Endothelial cell of umbilical vein (primary cell): ENCODE results near the gene GSTM4. TPM values are rescaled to one million over a fixed set of nuclear protein-coding genes. Genes with fewer than 3 reads are reported as not detected.
"Not testable (repeated sequence)": the region's sequence is repeated elsewhere in the genome, so short reads cannot be mapped to it uniquely, and the experiment has no call there.

ENCODE experiments used
- BruUV-seq: library from RNA; stranded (reverse); fragments of 400-500 nt; replicated peaks from 2 replicates; lab custom pipeline; 2021; lab: Mats Ljungman, UMichigan
- CTCF ChIA-PET: fragments of 300-600, 350-600 bp; sonication (Branson Sonifier 250); formaldehyde crosslinking; loops from one replicate; lab custom pipeline; 2021; ENCODE audit warnings: antibody characterized with exemption, inconsistent platforms; lab: Charles Lee
- POLR2A ChIA-PET: fragments of 300-600, 350-600 bp; sonication (Branson Sonifier 250); formaldehyde crosslinking; loops from one replicate; lab custom pipeline; 2021; ENCODE audit warnings: antibody characterized with exemption, inconsistent platforms; lab: Charles Lee
- DNase-seq: peaks from one replicate; pipeline ENCODE4 v3.0.0-alpha.2; 2011; ENCODE audit warnings: low read depth, low spot score
- FAIRE-seq: peaks from 2 replicates; lab custom pipeline; 2011; peaks lifted over from hg19 to GRCh38; lab: Jason Lieb, UNC
- H2AFZ ChIP-seq: 2 replicates; pipeline ENCODE4 v1.6.0; 2012; ENCODE audit warnings: low read depth, low read length, control low read depth, inconsistent platforms
- H3K27ac ChIP-seq: 2 replicates; pipeline ENCODE4 v1.5.1; 2011; ENCODE audit warnings: low read depth, mild to moderate bottlenecking, control low read depth, low read length, moderate library complexity; ENCODE audit not compliant: insufficient read depth
- H3K27me3 ChIP-seq, 2 experiments: 2 replicates each; pipeline versions ENCODE4 v1.6.0 to v1.6.1; 2011; ENCODE audit warnings: low read length in 2 of 2, mixed read lengths in 1 of 2; ENCODE audit not compliant: control insufficient read depth in 2 of 2, insufficient read depth in 2 of 2
- H3K36me3 ChIP-seq, 2 experiments: 2 replicates in 1 of 2; 3 replicates in 1 of 2; pipeline ENCODE4 v1.5.1; 2011; ENCODE audit warnings: low read length in 2 of 2, mild to moderate bottlenecking in 1 of 2, moderate library complexity in 1 of 2; ENCODE audit not compliant: control insufficient read depth in 2 of 2, insufficient read depth in 2 of 2; ENCODE audit errors: extremely low read depth in 1 of 2
- H3K4me1 ChIP-seq: 3 replicates; pipeline ENCODE4 v1.5.1; 2011; ENCODE audit warnings: mild to moderate bottlenecking, low read length; ENCODE audit not compliant: control insufficient read depth, insufficient read depth; ENCODE audit errors: extremely low read depth
- H3K4me2 ChIP-seq: 2 replicates; pipeline ENCODE4 v1.6.1; 2011; ENCODE audit warnings: low read length, control low read depth, mixed read lengths; ENCODE audit not compliant: insufficient read depth
- H3K4me3 ChIP-seq, 3 experiments: fragments of 200-600 bp in 1 of 3; sonication (generic), shearing (Covaris generic) in 1 of 3; replicated peaks in 1 of 3; 2 replicates each; pipeline ENCODE4 v1.5.1; 2011 to 2016; ENCODE audit warnings: control low read depth in 3 of 3, low read length in 3 of 3, mild to moderate bottlenecking in 2 of 3, inconsistent platforms in 1 of 3, low read depth in 1 of 3, moderate library complexity in 1 of 3; ENCODE audit not compliant: insufficient read depth in 1 of 3
- H3K79me2 ChIP-seq: 2 replicates; pipeline ENCODE4 v1.6.0; 2012; ENCODE audit warnings: low read length, inconsistent platforms; ENCODE audit not compliant: control insufficient read depth, insufficient read depth
- H3K9ac ChIP-seq: replicated peaks from 2 replicates; pipeline ENCODE3; 2011; ENCODE audit warnings: low read length, control low read depth; ENCODE audit not compliant: insufficient read depth; ENCODE audit errors: extremely low read depth
- H3K9me1 ChIP-seq: replicated peaks from 3 replicates; pipeline ENCODE4 v1.6.0; 2011; ENCODE audit warnings: mild to moderate bottlenecking, low read length; ENCODE audit not compliant: control insufficient read depth, insufficient read depth; ENCODE audit errors: extremely low read depth
- H3K9me3 ChIP-seq: replicated peaks from 2 replicates; pipeline ENCODE4 v1.5.1; 2012; ENCODE audit warnings: low read length, inconsistent platforms; ENCODE audit not compliant: control insufficient read depth, insufficient read depth
- H4K20me1 ChIP-seq: replicated peaks from 2 replicates; pipeline ENCODE3; 2011; ENCODE audit warnings: mild to moderate bottlenecking, low read length; ENCODE audit not compliant: control insufficient read depth, insufficient read depth; ENCODE audit errors: extremely low read depth
- CTCF ChIP-seq, 2 donors: IDR thresholded peaks; 1 replicate in 1 of 2; 2 replicates in 1 of 2; pipeline ENCODE4 v1.5.1; 2011; ENCODE audit warnings: low read length in 2 of 2, mild to moderate bottlenecking in 2 of 2, moderate library complexity in 2 of 2, control low read depth in 1 of 2, inconsistent platforms in 1 of 2, low read depth in 1 of 2; ENCODE audit not compliant: insufficient read depth in 1 of 2; ENCODE audit errors: extremely low read depth in 1 of 2
- EZH2 ChIP-seq: IDR thresholded peaks from 2 replicates; pipeline ENCODE4 v1.6.1; 2012; ENCODE audit warnings: borderline replicate concordance, low read depth, mild to moderate bottlenecking, moderate library complexity, low read length, inconsistent platforms; ENCODE audit not compliant: severe bottlenecking
- GATA2 ChIP-seq: IDR thresholded peaks from 2 replicates; pipeline ENCODE4 v1.7.0; 2011; ENCODE audit warnings: low read depth, mild to moderate bottlenecking, moderate library complexity, mixed read lengths, low read length; ENCODE audit not compliant: insufficient read length, insufficient read depth
- JUN ChIP-seq: IDR thresholded peaks from 2 replicates; pipeline ENCODE4 v1.6.1; 2011; ENCODE audit warnings: borderline replicate concordance, low read depth; ENCODE audit not compliant: insufficient read length, insufficient read depth
- POLR2A ChIP-seq: IDR thresholded peaks from 2 replicates; pipeline ENCODE4 v1.6.1; 2012; ENCODE audit warnings: low read depth, mild to moderate bottlenecking, control low read depth, low read length
- dilution Hi-C: fragments of 300-500 bp; cut with MboI; formaldehyde crosslinking; loops from one replicate; pipeline ENCODE4 v1.15.0; 2019; ENCODE audit warnings: low sequenced_read_pairs; ENCODE audit not compliant: extremely low pct_ligation_motif_present
- intact Hi-C: fragments of 100-400 bp; cut with micrococcal nuclease; formaldehyde crosslinking; loops from one replicate; pipeline ENCODE4 v1.10.0; 2022
- polyA plus RNA-seq, 4 experiments: library from polyadenylated mRNA; depleted of rRNA in 3 of 4; stranded (reverse) in 3 of 4; unstranded in 1 of 4; fragments of >200 nt; gene quantifications; 2 replicates each; pipeline versions ENCODE4 v1.2.1 to v1.2.3, GENCODE V29; 2011 to 2012; ENCODE audit warnings: missing spikeins in 1 of 4
- total RNA-seq: library from RNA; stranded (reverse); gene quantifications from 2 replicates; pipeline ENCODE4 v1.2.3, GENCODE V29; 2021
- TF ChIP-seq, protein P1 (sequence below): IDR thresholded peaks from 2 replicates; pipeline ENCODE4 v1.6.1; 2011; ENCODE audit not compliant: insufficient read depth, insufficient read length

The GSTM4 gene
- total and polyA plus RNA-seq, 2 donors (not counting 3 experiments of a cell fraction or from before 2014, with no cell fraction given), result 9.5 to 11.6 TPM

- POLR2A ChIA-PET, result no interaction called here
- no TSS peak for BruUV-seq
- CTCF ChIA-PET, result interaction anchor here (0.7 kb wide), 1 partner anchor 11 kb away, joined by 3 read pairs; no protein-coding TSS in a partner anchor
- Histone ChIP-seq H3K27me3 (no peaks in the 10 kb centered on the region), H3K9me1 (no peaks in the 10 kb centered on the region), H3K4me2 (no peak overlapping the region), H3K4me1 (peaks cover 9% of the 10 kb centered on the region), H2AFZ (no peak overlapping the region), H3K79me2 (no peaks in the 10 kb centered on the region), H3K36me3 (no peaks in the 10 kb centered on the region), H3K4me3 (no peak overlapping the region), H3K9me3 (no peaks in the 10 kb centered on the region), H3K27ac (no peak overlapping the region), H3K9ac (no peak overlapping the region), H4K20me1 (no peaks in the 10 kb centered on the region)
- dilution Hi-C loops, result no loop called here
- DNase-seq (no peak), FAIRE-seq (no peak)
- intact Hi-C loops, result no loop called here
- TF ChIP-seq GATA2 (no peak), JUN (no peak), EZH2 (no peak), POLR2A (no peak), CTCF (IDR thresholded peaks at IDR 0.05; ENCODE audit: extremely low read depth in 1 of 2, insufficient read depth in 1 of 2, low read depth in 1 of 2, low read length in 2 of 2) (no peak)
- TF ChIP-seq, protein P1, sequence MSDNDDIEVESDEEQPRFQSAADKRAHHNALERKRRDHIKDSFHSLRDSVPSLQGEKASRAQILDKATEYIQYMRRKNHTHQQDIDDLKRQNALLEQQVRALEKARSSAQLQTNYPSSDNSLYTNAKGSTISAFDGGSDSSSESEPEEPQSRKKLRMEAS, result no peak
These were observed 4.2 kb downstream of the GSTM4 start for GRCh38 chr1:109659997-109660690.

DNA sequence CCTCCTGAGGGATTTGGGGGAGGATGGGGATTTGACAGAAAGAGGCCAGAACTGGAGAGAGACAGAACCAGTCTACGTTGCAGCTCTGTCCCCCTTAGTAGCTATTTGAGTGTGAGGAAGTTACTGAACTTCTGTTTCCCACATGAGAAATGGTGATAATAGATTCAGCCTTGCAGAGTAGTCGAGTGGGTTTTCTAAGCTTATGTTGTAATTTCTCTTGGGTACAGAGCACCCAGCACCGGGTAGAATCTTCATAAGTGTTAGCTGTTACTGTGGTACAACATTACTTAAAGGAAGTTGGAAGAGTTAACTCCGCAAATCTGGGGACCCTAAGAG is 4.8 kb downstream of the GSTM4 start:
- H3K4me1 ChIP-seq, H2AFZ ChIP-seq, POLR2A ChIA-PET, intact Hi-C loops, H3K4me2 ChIP-seq, DNase-seq, H3K9me3 ChIP-seq, H3K9ac ChIP-seq, H3K27ac ChIP-seq, dilution Hi-C loops, H3K9me1 ChIP-seq, H3K4me3 ChIP-seq, H4K20me1 ChIP-seq, FAIRE-seq, BruUV-seq, H3K79me2 ChIP-seq, H3K27me3 ChIP-seq, H3K36me3 ChIP-seq: not testable (repeated sequence)
- CTCF ChIA-PET, result interaction anchor here (0.7 to 1.7 kb wide), 2 partner anchors 11 to 115 kb away, joined by 3 to 6 read pairs; no protein-coding TSS in a partner anchor
